H1 (cell line): Measurements from ENCODE around the gene TMEM258. TPM values are rescaled to one million over a fixed set of nuclear protein-coding genes. Genes with fewer than 3 reads are reported as not detected.

ENCODE experiments used
- CTCF ChIA-PET: fragments of 300-600 bp; sonication (Branson Sonifier 250); formaldehyde crosslinking; loops from one replicate; lab custom pipeline; 2021; ENCODE audit not compliant: partially characterized antibody; lab: Charles Lee
- POLR2A ChIA-PET: fragments of 300-600 bp; sonication (Branson Sonifier 250); formaldehyde crosslinking; loops from one replicate; lab custom pipeline; 2021; ENCODE audit warnings: inconsistent platforms; ENCODE audit not compliant: partially characterized antibody; lab: Charles Lee
- DNase-seq, 2 experiments: peaks; one replicate each; pipeline versions ENCODE4 v3.0.0 to v3.0.0-alpha.2; 2010 to 2022; ENCODE audit warnings: low spot score in 2 of 2, low read depth in 1 of 2, mixed read lengths in 1 of 2
- FAIRE-seq: peaks from 2 replicates; lab custom pipeline; 2011; peaks lifted over from hg19 to GRCh38; lab: Jason Lieb, UNC
- H2AFZ ChIP-seq: 2 replicates; pipeline ENCODE4 v1.8.1; 2012; ENCODE audit warnings: low read length, inconsistent platforms
- H2AK5ac ChIP-seq: 2 replicates; pipeline ENCODE4 v1.6.1; 2013; ENCODE audit warnings: low read depth, low read length
- H2BK120ac ChIP-seq: replicated peaks from 2 replicates; pipeline ENCODE3; 2013; ENCODE audit warnings: low read depth, low read length, inconsistent platforms
- H2BK12ac ChIP-seq: 2 replicates; pipeline ENCODE4 v1.6.1; 2013; ENCODE audit warnings: low read depth, low read length
- H2BK15ac ChIP-seq: 2 replicates; pipeline ENCODE4 v1.6.1; 2013; ENCODE audit warnings: low read length
- H2BK20ac ChIP-seq: 2 replicates; pipeline ENCODE4 v1.6.1; 2013; ENCODE audit warnings: low read length
- H2BK5ac ChIP-seq: 2 replicates; pipeline ENCODE4 v1.6.1; 2013; ENCODE audit warnings: low read depth, low read length
- H3K14ac ChIP-seq: 2 replicates; pipeline ENCODE4 v1.6.1; 2013; ENCODE audit warnings: inconsistent platforms; ENCODE audit not compliant: insufficient read length
- H3K18ac ChIP-seq: 2 replicates; pipeline ENCODE4 v1.6.1; 2013; ENCODE audit warnings: low read length; ENCODE audit errors: extremely low read depth
- H3K23ac ChIP-seq: 2 replicates; pipeline ENCODE4 v1.6.1; 2013; ENCODE audit warnings: inconsistent platforms; ENCODE audit not compliant: insufficient read length
- H3K23me2 ChIP-seq: 2 replicates; pipeline ENCODE4 v1.6.1; 2013; ENCODE audit warnings: low read depth, low read length
- H3K27ac ChIP-seq: 2 replicates; pipeline ENCODE4 v1.6.1; 2011; ENCODE audit warnings: low read depth, low read length, inconsistent platforms
- H3K27me3 ChIP-seq, 4 experiments: replicated peaks in 1 of 4; 1 replicate in 1 of 4; 2 replicates in 3 of 4; pipeline versions ENCODE4 v1.6.1 to v1.8.1; 2011 to 2013; ENCODE audit warnings: low read length in 3 of 4, mild to moderate bottlenecking in 3 of 4, inconsistent platforms in 2 of 4, mixed read lengths in 2 of 4, moderate library complexity in 1 of 4; ENCODE audit not compliant: control insufficient read depth in 3 of 4, insufficient read depth in 3 of 4; ENCODE audit errors: extremely low read depth in 1 of 4
- H3K36me3 ChIP-seq, 4 experiments: 2 replicates each; pipeline versions ENCODE4 v1.6.1 to v1.8.1; 2011 to 2013; ENCODE audit warnings: mild to moderate bottlenecking in 4 of 4, low read length in 3 of 4, moderate library complexity in 2 of 4, control low read depth in 1 of 4, inconsistent platforms in 1 of 4; ENCODE audit not compliant: insufficient read depth in 4 of 4, control insufficient read depth in 2 of 4
- H3K4ac ChIP-seq: replicated peaks from 2 replicates; pipeline ENCODE3; 2013; ENCODE audit warnings: low read length, low read depth, mixed read lengths, inconsistent platforms; ENCODE audit not compliant: insufficient read length
- H3K4me1 ChIP-seq, 4 experiments: replicated peaks in 1 of 4; 1 replicate in 1 of 4; 2 replicates in 3 of 4; pipeline versions ENCODE4 v1.6.1 to v1.8.1; 2011 to 2013; ENCODE audit warnings: low read length in 3 of 4, inconsistent platforms in 2 of 4, mixed read lengths in 1 of 4; ENCODE audit not compliant: insufficient read depth in 4 of 4, control insufficient read depth in 3 of 4
- H3K4me2 ChIP-seq, 2 experiments: 2 replicates each; pipeline versions ENCODE4 v1.6.1 to v1.8.1; 2011 to 2013; ENCODE audit warnings: low read depth in 2 of 2, low read length in 2 of 2, control low read depth in 1 of 2, inconsistent platforms in 1 of 2, mild to moderate bottlenecking in 1 of 2; ENCODE audit not compliant: insufficient read depth in 1 of 2
- H3K4me3 ChIP-seq, 4 experiments: fragments of 200-600, 300-600 bp in 1 of 4; sonication (generic), shearing (Covaris generic), sonication (Bioruptor Twin) in 1 of 4; 2 replicates each; pipeline versions ENCODE4 v1.5.1 to v1.8.1; 2011 to 2016; ENCODE audit warnings: low read length in 4 of 4, low read depth in 3 of 4, control low read depth in 2 of 4, inconsistent platforms in 2 of 4, mild to moderate bottlenecking in 2 of 4, mixed read lengths in 1 of 4, moderate library complexity in 1 of 4; ENCODE audit not compliant: insufficient read depth in 2 of 4; ENCODE audit errors: extremely low read depth in 1 of 4
- H3K56ac ChIP-seq: replicated peaks from 2 replicates; pipeline ENCODE3; 2013; ENCODE audit warnings: low read depth, mild to moderate bottlenecking, mixed read lengths, low read length, inconsistent platforms; ENCODE audit not compliant: insufficient read length
- H3K79me1 ChIP-seq: 2 replicates; pipeline ENCODE4 v1.6.1; 2013; ENCODE audit warnings: low read depth, low read length, control low read depth
- H3K79me2 ChIP-seq, 2 experiments: 2 replicates each; pipeline versions ENCODE4 v1.6.1 to v1.8.1; 2012 to 2013; ENCODE audit warnings: low read length in 2 of 2, mild to moderate bottlenecking in 2 of 2, inconsistent platforms in 1 of 2; ENCODE audit not compliant: insufficient read depth in 2 of 2, control insufficient read depth in 1 of 2
- H3K9ac ChIP-seq, 4 experiments: replicated peaks in 1 of 4; 1 replicate in 1 of 4; 2 replicates in 3 of 4; pipeline versions ENCODE4 v1.6.1 to v1.8.1; 2011 to 2013; ENCODE audit warnings: low read depth in 3 of 4, low read length in 3 of 4, control low read depth in 2 of 4, mild to moderate bottlenecking in 2 of 4, moderate library complexity in 2 of 4, inconsistent platforms in 1 of 4; ENCODE audit errors: extremely low read depth in 1 of 4
- H3K9me3 ChIP-seq, 2 experiments: 2 replicates each; pipeline versions ENCODE4 v1.6.1 to v1.8.1; 2012 to 2013; ENCODE audit warnings: mild to moderate bottlenecking in 2 of 2, moderate library complexity in 2 of 2, control low read depth in 1 of 2, inconsistent platforms in 1 of 2, low read depth in 1 of 2, low read length in 1 of 2, mixed read lengths in 1 of 2; ENCODE audit not compliant: insufficient read depth in 2 of 2
- H4K20me1 ChIP-seq, 2 experiments: replicated peaks in 1 of 2; 2 replicates each; pipeline versions ENCODE3 to v1.8.1; 2011 to 2013; ENCODE audit warnings: inconsistent platforms in 2 of 2, low read length in 2 of 2, mild to moderate bottlenecking in 1 of 2; ENCODE audit not compliant: insufficient read depth in 2 of 2, control insufficient read depth in 1 of 2
- H4K5ac ChIP-seq: 2 replicates; pipeline ENCODE4 v1.6.1; 2013; ENCODE audit warnings: low read length, low read depth, mixed read lengths, inconsistent platforms; ENCODE audit not compliant: insufficient read length
- H4K8ac ChIP-seq: 2 replicates; pipeline ENCODE4 v1.8.0; 2013; ENCODE audit warnings: mild to moderate bottlenecking, moderate library complexity, low read length, inconsistent platforms; ENCODE audit not compliant: insufficient read depth; ENCODE audit errors: extremely low read depth
- H4K91ac ChIP-seq: replicated peaks from 2 replicates; pipeline ENCODE3; 2013; ENCODE audit warnings: low read length, mixed read lengths, inconsistent platforms; ENCODE audit not compliant: insufficient read length
- ASH2L ChIP-seq: fragments of 200-600, 300-600 bp; sonication (generic); IDR thresholded peaks from one replicate; pipeline ENCODE4 v1.7.1; 2017; ENCODE audit warnings: low read length
- BCL11A ChIP-seq, 2 experiments: IDR thresholded peaks; one replicate each; pipeline ENCODE4 v1.6.1; 2011; ENCODE audit warnings: low read depth in 2 of 2, low read length in 2 of 2, mild to moderate bottlenecking in 2 of 2
- CBX8 ChIP-seq: fragments of 300-800, 300-1000 bp; sonication (generic); IDR thresholded peaks from 2 replicates; pipeline ENCODE4 v1.7.1; 2016; ENCODE audit warnings: low read depth, low read length, borderline replicate concordance
- CEBPB ChIP-seq: IDR thresholded peaks from 2 replicates; pipeline ENCODE4 v1.6.1; 2012; ENCODE audit warnings: low read depth, low read length
- CHD1 ChIP-seq: IDR thresholded peaks from 2 replicates; pipeline ENCODE4 v1.6.1; 2012; ENCODE audit warnings: low read depth, low read length, improper control_type of control experiment
- FOSL1 ChIP-seq: IDR thresholded peaks from 2 replicates; pipeline ENCODE4 v1.6.1; 2011; ENCODE audit warnings: mild to moderate bottlenecking, low read depth, low read length, moderate library complexity; ENCODE audit not compliant: insufficient read depth
- GTF2F1 ChIP-seq: IDR thresholded peaks from 2 replicates; pipeline ENCODE4 v1.6.1; 2012; ENCODE audit warnings: low read depth, low read length, improper control_type of control experiment, borderline replicate concordance
- HDAC6 ChIP-seq: IDR thresholded peaks from one replicate; pipeline ENCODE4 v1.7.1; 2012; ENCODE audit warnings: low read depth, mild to moderate bottlenecking, inconsistent platforms, low read length, moderate library complexity
- MAFK ChIP-seq: IDR thresholded peaks from 2 replicates; pipeline ENCODE4 v1.6.1; 2012; ENCODE audit warnings: low read depth, mild to moderate bottlenecking, improper control_type of control experiment, low read length
- NANOG ChIP-seq: IDR thresholded peaks from 2 replicates; pipeline ENCODE4 v1.6.1; 2011; ENCODE audit warnings: low read length, low read depth, mild to moderate bottlenecking, inconsistent platforms; ENCODE audit not compliant: insufficient read depth, poor library complexity, severe bottlenecking
- PHF8 ChIP-seq: fragments of 200-600 bp; sonication (generic); conservative IDR thresholded peaks from 2 replicates; pipeline ENCODE4 v1.7.1; 2012; ENCODE audit warnings: low read depth, mild to moderate bottlenecking, inconsistent platforms, low read length, moderate library complexity
- POLR2A ChIP-seq, 2 experiments: IDR thresholded peaks; 1 replicate in 1 of 2; 2 replicates in 1 of 2; pipeline ENCODE4 v1.6.1; 2011; ENCODE audit warnings: low read depth in 2 of 2, low read length in 2 of 2, mild to moderate bottlenecking in 2 of 2; ENCODE audit errors: control extremely low read depth in 1 of 2
- POLR2AphosphoS5 ChIP-seq: IDR thresholded peaks from 2 replicates; pipeline ENCODE4 v1.6.1; 2011; ENCODE audit warnings: low read depth, low read length
- SIN3A ChIP-seq, 2 experiments: IDR thresholded peaks in 1 of 2; conservative IDR thresholded peaks in 1 of 2; 2 replicates each; pipeline ENCODE4 v1.6.1; 2011 to 2012; ENCODE audit warnings: low read length in 2 of 2, improper control_type of control experiment in 1 of 2, low read depth in 1 of 2, mild to moderate bottlenecking in 1 of 2
- SIX5 ChIP-seq: IDR thresholded peaks from 2 replicates; pipeline ENCODE4 v1.6.1; 2011; ENCODE audit warnings: mild to moderate bottlenecking, low read depth, low read length
- SP1 ChIP-seq: IDR thresholded peaks from 2 replicates; pipeline ENCODE4 v1.6.1; 2011; ENCODE audit warnings: low read depth, low read length
- TAF1 ChIP-seq: IDR thresholded peaks from 2 replicates; pipeline ENCODE4 v1.6.1; 2011; ENCODE audit warnings: mild to moderate bottlenecking, low read depth, low read length
- WGBS, 2 experiments: shearing (Covaris generic) in 1 of 2; methylation state at CpG; one replicate each; pipeline versions ENCODE4 v1.1.6 to v1.1.7; 2013 to 2015; ENCODE audit warnings: low lambda C conversion rate in 2 of 2, mixed read lengths in 2 of 2, inconsistent platforms in 1 of 2, low coverage in 1 of 2, missing lambda C conversion rate in 1 of 2; ENCODE audit not compliant: insufficient replicate concordance in 2 of 2, insufficient coverage in 1 of 2, insufficient read length in 1 of 2; ENCODE audit errors: extremely low coverage in 1 of 2, missing lambda C conversion rate in 1 of 2; 5-methylcytosine and 5-hydroxymethylcytosine counted together
- polyA plus RNA-seq, 7 experiments: library from polyadenylated mRNA; depleted of rRNA in 3 of 7; stranded (reverse) in 5 of 7; unstranded in 2 of 7; fragments of >200 nt in 5 of 7; fragments of 200-250 nt in 2 of 7; gene quantifications; 1 replicate in 5 of 7; 2 replicates in 1 of 7; 4 replicates in 1 of 7; pipeline versions ENCODE4 v1.2.1 to v1.2.3, GENCODE V29; 2011 to 2013; ENCODE audit warnings: missing spikeins in 2 of 7, mixed read lengths in 2 of 7
- total RNA-seq: library from RNA; stranded (reverse); fragmentation: NEBNext Ultra II Directional; extraction: Animal tissue kit (Norgen Biotek cat#: 25700); gene quantifications from 2 replicates; pipeline ENCODE4 v1.2.1, GENCODE V29; 2021

TMEM258 gene
- total and polyA plus RNA-seq, 2 of the 8 experiments (the other 6 are each of a cell fraction or from before 2014, with no cell fraction given), result 186 to 759 TPM

DNA sequence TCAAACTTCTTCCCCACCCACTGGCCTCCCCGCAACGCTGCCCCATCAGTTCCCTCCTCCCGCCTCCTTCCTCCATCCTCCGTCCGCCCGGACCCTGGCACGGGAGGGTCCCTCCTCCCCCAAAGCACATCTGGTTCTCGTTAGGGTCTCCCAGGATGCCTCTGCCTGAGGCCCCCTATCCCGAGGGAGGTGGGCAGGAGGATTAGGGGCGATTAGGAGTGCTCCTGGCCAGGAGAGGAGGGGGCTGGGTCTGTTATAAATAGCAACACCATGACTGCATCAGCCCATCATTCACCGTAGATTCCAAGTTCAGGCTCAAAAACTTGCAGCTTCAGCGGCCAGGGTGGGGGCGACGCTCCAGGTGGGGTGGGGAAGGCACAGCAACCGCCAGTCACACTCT, 29.6 kb downstream of the TMEM258 start:
- Histone ChIP-seq H2AFZ (no peak overlapping the region), H3K36me3 (no peaks in the 10 kb centered on the region), H2BK12ac (no peak overlapping the region), H3K14ac (no peak overlapping the region), H3K23ac (no peak overlapping the region), H3K27ac (no peak overlapping the region), H4K8ac (no peak overlapping the region), H3K4me2 (no peak overlapping the region), H4K91ac (no peak overlapping the region), H2BK120ac (no peak overlapping the region), H3K9me3 (no peaks in the 10 kb centered on the region), H3K4me3 (no peak overlapping the region), H4K5ac (no peak overlapping the region), H3K18ac (no peak overlapping the region; the same call in 1 of the 2 replicates), H2AK5ac (no peak overlapping the region), H3K27me3 (no peaks in the 10 kb centered on the region), H3K79me2 (no peaks in the 10 kb centered on the region), H2BK5ac (no peak overlapping the region), H3K79me1 (no peaks in the 10 kb centered on the region), H2BK15ac (no peak overlapping the region), H3K4me1 (peaks cover 0 to 14% (median 7%) of the 10 kb centered on the region in 4 experiments; a peak in 6 of 7 replicates), H3K4ac (no peak overlapping the region), H3K23me2 (no peaks in the 10 kb centered on the region), H3K56ac (no peak overlapping the region), H2BK20ac (no peak overlapping the region), H4K20me1 (no peaks in the 10 kb centered on the region), H3K9ac (no peak overlapping the region)
- WGBS, 2 experiments, result 88% methylated on average over 13 of the region's 15 CpGs; no CpG with 5 or more reads in 1 of the 2 experiments
- ChIA-PET CTCF (no interaction called here), POLR2A (no interaction called here)
- FAIRE-seq (no peak), DNase-seq (no peak)
- no peak for TF ChIP-seq CEBPB
- TF ChIP-seq MAFK, result no peak
- no peak for TF ChIP-seq SIN3A (conservative IDR thresholded peaks at IDR 0.05 in 1 of 2, IDR thresholded peaks at IDR 0.05 in 1 of 2; ENCODE audit: low read depth in 1 of 2, low read length in 2 of 2)
- TF ChIP-seq BCL11A (IDR thresholded peaks at IDR 0.05; ENCODE audit: low read depth in 2 of 2, low read length in 2 of 2), result no peak
- TF ChIP-seq CHD1, result no peak
- TF ChIP-seq FOSL1, result no peak
- no peak for TF ChIP-seq PHF8
- no peak for TF ChIP-seq ASH2L
- no peak for TF ChIP-seq TAF1
- no peak for TF ChIP-seq POLR2A (IDR thresholded peaks at IDR 0.05; ENCODE audit: control extremely low read depth in 1 of 2, low read depth in 2 of 2, low read length in 2 of 2)
- no peak for TF ChIP-seq POLR2AphosphoS5
- TF ChIP-seq SP1, result no peak
- no peak for TF ChIP-seq CBX8
- no peak for TF ChIP-seq HDAC6
- no peak for TF ChIP-seq NANOG
- no peak for TF ChIP-seq GTF2F1
- TF ChIP-seq SIX5, result no peak
